Activated effector memory CD4-positive, alpha-beta T cell treated with anti-CD3 and anti-CD28 coated beads, Interleukin-2, amount 50 U/mL, for 16 hours (primary cell): ENCODE results near the gene CABP2.

Experiments
- DNase-seq: peaks from one replicate; pipeline ENCODE4 v3.0.0-alpha.2; 2020

CABP2 gene

DNA sequence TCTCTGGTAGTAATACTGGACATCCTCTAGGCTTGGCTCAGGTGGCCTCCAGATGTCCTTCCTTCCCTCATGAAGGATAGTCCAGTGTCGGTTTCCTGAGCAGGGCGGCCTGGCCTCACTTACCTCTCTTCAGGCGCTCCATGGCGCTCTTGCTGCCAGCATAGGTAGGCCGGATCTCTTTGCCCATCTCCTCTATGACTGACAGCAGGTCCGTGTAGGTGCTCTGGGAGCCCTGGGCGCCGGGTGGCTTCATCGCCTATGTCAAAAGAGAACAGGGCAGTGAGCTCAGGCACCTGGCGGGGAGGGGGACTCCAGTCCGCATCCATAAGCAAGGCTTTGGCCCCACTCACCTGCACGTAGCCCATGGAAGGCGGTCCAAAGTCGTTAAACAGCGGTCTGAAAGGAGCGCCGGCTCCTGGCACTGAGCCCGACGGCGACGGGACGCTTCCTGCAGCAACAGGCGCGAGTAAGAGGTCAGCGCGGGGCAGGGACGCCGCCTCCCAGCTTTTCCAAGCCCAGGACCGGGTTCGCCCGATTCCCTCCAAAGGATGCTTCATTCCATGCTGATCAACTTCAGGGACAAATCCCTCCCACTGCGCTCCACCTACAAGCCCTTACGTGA, 15.9 kb downstream of the CABP2 start:
- no peak for DNase-seq

DNA sequence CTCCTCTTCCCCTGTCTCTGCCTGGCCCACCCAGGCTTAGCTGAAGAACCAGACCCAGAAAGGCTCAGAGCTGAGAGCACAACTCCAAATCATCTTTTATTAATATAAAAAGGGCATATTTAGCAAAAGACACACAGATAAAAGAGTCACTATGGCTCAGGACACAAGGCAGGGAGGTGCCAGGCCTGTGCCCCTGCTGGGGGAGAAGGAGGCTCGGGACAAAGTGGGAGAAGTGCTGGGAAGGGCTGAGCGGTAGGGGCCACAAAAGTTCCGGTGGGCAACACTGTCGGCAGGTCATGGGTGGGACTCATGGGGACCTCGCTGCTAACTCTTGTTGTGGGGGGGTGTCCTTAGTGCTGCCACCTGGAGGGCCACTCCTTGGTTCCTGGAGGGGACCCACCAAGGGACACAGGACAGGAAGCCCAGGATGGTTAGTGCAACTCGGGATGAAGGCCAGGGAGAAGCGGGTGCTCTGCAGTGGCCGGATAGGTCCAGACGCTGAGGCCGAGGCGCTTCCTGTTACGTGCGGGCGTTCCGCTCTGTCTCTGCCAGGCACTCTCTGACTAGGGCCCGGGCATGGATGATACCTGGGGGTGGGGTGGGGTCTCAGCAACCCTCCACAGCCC, 16.7 kb downstream of the CABP2 start:
- DNase-seq = no peak

DNA sequence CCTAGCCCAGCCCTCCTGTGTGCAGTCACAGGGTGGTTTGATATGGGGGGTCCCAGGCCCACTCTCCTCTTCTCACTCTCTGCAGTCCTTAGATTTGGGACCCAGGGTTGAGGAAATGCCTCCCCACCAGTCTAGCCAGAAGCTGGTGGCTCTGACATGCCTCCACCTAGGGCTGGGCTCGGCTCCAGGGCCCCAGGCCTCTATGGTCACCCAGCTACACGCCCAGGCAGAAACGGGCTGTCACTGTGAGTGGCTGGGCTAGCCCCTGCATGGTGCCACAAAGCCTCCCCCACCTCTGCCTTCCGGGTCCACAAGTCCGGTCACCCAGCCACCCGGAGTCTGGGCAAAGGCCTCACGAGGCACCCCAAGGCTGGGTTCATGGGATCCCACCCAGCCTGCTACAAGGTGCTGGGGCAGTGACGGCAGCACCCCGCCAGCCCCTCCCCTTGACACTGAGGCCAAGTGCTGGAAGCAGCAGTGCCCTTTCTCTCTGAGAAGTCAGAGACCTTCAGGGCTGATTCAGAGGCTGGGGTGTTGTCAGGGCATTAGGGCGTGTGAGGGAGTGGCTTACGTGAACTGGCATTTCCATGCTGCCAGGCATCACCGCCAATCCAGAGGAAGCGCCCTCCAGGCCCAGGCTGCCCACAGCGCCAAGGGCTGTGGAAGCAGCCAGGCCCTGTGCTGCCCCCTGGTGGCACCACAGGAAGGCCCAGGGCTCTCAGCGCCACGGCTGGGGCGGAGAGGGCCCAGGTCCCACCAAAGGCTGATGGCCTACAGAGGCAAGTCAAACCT, 17.4 kb downstream of the CABP2 start:
- DNase-seq = peak; percentile 97

DNA sequence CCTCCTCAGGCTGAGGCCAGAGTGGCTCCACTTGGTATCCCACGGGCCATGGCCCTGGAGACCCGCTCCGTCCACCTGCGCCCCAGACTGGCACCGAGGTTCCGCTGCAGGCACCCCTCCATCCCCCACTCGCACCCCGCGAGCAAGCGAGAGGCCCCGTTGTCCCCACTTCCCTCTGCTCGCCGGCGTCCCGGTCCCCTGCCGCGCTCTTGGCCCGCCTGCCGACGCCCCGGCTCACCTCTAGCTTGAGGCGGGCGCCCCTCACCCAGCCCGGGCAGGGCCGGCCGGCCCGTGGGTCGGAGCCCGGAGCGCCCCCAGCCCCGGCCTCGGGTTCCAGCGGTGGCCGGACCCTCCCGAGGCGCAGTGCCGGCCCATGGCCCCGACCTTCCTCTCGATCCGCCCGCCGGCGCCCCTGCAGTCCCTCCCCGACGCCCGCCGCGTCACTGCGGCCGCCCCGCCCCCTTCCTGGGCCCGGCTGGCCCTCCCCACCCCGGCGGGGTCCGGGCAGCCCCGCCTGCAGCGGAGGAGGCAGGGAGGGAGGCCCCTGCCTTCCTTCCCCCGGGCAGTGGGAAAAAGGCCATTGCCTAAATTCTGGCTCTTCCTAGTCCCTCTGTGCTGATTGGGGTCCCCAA, 18.2 kb downstream of the CABP2 start, which contains the start of gene PITPNM1:
Gene PITPNM1 (minus strand): TSS at position 414 of the 632 bp plus-strand sequence. CDS start 1,183 bp downstream, outside the sequence.
- DNase-seq = peak; percentile 91

DNA sequence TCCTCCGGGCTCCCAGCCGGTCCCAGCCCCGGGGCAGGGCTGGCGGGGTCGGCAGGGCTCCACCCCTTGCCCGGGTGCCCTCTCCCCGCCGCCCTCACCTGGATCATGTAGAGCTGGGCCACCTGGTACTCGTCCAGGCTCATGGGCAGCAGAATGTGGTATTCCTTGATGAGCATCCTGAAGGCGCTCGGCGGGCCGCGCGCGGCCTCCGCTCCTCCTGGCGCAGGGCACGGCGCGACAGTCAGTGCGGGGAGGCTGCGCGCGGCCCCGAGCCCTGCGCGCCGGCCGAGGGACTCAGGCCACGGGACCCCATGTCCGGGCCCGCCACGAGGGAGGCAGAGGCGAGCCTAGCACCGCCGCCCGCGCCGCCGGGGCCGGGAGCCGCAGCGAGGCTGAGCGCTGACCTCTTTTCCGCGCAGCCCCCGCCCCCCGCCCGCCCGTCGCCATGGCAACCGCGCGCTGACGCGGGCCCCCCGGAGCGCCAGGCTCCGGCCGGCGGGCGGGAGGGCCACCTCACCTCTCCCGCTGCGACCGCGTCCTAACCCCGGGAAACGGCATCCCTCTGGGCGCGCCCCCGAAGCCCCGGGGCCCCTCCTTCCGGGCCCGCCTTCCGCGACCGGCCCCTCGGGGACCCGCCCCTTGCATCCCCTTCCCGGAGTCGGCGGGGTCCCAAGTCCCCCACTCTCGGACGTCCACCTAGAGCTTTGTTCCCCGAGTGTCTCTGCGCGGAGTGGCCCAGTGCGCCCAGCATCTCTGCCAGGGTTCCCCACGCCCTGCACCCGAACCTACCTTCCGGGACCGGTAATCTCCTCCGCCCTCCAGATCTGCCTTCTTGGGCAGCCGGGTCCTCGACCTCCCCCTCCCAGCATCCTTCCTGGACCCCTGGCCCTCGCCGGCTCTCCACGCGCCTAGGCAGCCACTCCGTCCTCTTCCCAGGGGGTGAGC, 19.0 kb downstream of the CABP2 start:
- peak; percentile 80 for DNase-seq

DNA sequence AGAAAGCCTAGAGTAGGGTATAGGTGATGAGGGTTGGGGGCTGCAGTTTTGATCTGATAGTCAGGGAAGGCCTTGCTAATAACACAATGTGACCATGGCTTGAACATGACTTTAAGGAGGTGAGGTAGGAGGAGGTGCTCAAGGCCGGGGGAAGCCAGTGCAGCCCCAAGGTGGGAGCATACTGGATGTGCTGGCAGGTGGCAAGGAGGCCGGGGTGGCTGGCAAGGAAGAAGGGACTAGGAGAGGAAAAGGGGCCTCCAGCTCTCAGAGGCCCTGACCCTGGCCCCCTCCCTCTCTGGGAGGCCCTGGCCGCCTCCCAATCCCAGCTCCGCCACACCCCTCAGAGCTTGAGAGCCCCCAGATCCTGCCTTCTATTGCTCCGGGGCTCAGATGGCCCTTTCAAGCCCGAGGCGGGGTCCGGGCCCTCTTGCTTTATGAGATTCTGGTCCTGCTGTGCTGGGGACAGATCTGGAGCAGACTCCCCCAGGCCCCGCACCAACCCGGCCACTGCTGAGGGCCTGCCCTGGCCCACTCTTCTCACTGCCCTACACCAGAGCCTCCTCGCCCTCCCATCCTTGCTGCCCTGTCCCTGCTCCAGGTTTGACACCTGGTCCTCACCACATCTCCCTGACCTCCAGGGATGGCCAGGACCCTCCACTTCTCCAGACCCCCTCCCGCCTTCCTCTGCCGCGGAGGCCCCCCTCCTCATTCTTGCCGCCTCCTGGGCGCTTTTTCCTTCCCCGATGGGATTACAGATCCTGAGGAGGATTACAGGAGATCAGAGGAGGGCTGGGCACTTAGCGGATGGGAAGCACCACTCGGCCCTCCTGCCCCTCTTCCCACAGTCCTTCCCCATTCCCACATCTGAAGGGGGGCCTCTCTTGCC, 19.9 kb downstream of the CABP2 start:
- no peak for DNase-seq

DNA sequence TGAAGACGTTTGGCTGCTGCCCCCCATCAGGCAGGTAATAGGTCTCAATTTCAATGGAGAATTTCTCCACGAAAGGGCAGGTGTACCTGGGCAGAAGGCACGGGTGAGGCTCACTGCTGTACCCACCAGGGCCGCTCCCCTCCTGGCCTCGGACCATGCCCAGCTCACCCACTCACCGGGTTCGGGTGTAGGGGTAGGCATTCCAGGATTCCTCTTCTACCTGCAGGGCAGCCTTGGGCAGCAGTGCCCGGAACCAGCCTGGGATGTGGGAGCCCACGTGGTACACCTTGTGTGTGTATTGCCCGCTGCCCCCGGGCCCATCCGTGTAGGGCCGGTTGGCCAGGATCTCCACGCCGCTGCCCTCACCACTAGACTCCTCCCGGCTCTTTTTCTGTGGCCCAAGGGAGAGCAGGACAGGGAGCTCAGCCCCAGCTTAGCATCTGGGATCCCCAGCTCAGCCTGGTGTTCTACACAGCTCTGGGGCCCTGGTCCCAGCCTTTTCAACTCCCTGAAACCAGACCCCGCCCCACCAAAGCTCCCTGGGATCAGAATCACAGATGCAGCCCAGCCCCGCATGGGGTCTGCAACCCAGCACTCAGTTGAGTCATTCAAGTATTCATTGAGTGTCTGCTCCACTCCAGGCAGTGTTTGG, 20.8 kb downstream of the CABP2 start:
- DNase-seq = no peak

DNA sequence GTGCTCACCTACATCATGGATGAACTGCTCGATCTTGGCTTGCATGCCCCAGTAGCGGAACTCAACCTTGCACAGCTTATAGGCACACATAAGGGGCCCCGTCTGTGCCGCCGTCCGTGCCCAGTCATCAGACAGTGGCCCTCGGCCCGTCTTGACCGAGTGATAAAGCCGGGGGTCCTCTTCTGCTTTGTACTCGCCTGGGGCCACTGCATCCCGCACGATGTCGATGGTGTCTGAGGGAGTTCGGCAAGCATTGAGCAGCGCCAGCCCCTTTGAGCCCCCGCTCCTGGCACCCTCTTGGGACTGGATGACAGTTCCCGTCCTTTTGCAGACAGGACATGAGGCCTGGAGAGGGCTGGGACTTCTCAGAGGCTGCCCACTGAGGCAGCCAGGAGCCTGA, 21.4 kb downstream of the CABP2 start:
- no peak for DNase-seq

DNA sequence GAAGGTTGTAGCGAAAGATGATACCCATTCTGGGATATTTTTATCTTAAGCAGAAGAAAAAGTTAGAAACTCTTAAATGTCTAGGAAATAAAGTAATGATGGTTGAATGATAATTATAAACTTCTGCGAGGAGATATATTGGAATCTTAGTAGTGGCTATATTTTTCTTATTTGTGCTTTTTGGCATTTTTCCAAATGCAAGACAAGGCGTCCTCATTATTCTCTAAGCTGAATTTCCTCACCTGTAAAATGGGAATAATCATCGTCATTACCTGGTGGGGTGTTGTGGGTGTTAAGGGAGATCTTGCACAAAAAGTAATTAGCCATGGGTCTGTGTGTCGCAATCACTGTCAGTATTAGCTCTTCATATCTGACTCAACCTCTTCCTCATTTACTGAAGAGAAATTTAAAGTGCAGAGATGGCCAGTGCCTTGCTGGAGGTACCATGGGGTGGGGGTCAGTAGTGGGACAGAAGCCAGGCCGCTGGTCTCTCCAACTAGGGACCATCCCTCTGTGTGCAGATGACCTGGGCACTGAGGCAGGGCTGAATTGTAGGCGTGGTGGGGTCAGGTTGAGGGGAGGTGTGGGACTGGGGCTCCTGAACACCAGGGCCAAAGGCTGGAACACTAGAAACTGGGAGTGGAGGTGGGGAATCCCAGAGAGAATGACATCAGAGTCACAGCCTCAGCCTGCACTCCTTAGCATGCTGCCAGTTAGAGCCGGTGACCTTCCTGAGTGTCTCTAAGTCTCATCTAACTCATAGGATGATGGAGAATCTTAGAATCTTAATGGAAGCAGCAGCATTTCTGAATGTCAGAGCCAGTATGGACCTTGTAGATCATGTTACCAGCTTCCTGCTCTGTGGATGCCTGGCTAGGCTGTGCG, 22.2 kb downstream of the CABP2 start:
- no peak for DNase-seq

DNA sequence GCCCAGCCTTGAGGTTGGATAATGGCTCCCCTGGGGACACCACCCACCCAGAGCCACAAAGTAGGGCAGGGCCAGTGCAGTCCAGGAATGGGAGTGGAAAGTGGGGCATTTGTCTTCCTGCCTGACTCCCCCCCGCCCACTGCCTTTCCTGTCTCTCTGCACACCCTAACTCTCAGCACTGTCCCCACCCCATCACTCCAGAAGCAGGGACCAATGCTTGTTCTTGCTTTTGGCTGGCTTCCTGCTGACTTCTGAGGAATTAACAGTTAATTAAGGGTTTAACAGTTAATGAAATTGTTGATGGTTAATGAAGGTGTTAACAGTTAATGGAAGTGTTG, 22.8 kb downstream of the CABP2 start:
- no peak for DNase-seq

DNA sequence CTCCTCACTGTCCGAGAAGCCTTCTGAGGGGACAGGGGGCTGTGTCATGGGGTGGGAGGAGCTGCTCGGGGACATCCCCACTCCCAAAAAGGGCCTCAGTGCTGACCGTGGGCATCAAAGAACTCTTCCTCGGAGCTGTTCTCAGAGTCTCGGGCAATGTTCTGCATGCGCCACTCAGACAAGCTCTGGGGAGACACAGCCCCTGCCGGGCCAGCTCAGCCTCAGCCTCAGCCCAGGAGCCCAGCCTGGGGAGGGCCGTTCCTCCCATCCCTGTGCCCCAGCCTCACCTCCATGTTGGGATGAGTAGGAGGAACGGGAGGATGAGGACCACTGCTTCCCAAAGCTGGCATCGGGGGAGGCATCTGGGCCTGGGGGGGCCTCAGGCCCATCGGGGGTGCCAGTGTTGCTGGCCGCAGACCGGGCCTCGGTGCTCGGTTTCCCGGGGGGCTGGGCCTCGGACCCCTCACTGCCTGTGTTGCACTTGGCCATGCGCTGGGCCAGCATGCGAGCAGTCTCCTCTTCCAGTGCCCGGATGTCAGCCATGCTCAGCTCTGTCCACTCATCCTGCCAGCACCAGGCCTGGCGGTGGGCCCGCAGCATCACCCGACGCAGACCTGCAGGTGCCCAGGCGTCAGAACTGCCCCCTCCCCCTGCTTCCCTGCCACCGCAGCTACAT, 23.3 kb downstream of the CABP2 start:
- DNase-seq = peak; percentile 59

DNA sequence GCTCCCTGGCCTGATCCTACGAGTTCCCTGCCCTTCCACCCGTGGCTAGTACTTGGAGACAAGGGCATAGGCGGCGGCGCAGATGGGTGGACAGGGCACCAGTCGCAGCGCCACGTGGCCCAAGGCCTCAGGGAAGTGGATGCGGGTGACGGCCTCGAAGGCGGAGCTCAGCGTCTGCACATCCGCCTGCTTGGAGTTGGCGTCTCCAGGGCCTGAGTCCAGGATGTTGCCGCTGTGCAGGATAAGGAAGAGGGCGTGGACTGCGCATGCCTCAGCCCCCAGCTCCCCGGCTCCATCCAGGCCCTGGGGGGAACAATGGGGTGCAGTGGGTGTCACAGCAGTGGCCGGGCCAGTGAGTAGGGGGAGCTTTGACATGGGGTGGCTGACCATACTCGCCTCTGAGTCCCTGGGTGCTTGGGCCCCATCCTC, 24.7 kb downstream of the CABP2 start:
- peak; percentile 57 for DNase-seq

DNA sequence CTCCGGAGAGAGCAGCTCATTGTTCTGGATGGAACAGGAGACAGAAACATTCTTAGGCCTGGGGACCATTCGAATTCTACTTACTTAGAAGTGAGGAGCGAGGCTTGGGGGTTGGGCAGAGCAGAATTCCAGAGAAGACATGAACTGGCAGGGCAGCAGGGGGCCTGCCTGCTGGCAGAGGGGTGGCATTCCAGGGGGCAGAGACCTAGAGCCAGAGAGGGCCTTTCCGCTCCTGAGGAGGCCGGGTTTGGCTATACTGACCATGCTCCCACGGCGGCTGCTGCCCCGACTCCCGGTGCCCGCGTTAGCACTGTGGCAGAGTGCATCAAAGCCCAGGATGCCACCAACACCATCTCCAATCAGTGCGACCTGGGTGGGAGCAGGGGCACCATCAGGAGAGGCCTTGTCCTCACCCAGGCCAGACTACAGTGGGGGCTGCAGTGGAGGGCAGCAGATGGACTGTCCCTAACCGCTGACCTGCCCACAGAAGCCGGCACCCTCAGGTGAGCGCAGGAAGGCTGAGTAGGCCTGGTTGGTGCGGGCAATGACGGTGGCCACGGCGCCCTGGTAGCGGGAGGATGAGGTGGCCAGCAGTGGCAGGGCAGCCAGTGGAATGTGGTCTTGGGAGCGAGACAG, 25.5 kb downstream of the CABP2 start:
- peak; percentile 54 for DNase-seq

DNA sequence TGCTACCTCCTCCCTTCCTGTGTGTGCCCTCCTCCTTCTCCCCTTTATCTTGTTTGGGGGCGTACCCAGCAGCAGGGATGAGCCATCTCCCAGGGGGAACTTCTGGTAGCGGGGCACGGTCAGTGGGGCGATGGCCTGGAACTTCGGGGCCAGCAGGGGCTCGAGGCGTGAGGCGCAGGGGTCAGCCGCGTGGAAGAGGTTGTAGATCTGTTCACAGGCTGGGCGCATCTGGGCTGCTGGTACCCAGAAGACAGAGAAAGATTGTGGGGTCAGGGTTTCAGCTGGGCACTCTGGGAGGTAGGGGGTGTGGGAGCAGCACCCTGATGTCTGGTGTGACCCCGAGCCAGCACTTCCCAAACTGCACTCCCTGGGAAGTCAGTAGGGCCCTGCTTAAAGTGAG, 27.1 kb downstream of the CABP2 start:
- peak; percentile 45 for DNase-seq

DNA sequence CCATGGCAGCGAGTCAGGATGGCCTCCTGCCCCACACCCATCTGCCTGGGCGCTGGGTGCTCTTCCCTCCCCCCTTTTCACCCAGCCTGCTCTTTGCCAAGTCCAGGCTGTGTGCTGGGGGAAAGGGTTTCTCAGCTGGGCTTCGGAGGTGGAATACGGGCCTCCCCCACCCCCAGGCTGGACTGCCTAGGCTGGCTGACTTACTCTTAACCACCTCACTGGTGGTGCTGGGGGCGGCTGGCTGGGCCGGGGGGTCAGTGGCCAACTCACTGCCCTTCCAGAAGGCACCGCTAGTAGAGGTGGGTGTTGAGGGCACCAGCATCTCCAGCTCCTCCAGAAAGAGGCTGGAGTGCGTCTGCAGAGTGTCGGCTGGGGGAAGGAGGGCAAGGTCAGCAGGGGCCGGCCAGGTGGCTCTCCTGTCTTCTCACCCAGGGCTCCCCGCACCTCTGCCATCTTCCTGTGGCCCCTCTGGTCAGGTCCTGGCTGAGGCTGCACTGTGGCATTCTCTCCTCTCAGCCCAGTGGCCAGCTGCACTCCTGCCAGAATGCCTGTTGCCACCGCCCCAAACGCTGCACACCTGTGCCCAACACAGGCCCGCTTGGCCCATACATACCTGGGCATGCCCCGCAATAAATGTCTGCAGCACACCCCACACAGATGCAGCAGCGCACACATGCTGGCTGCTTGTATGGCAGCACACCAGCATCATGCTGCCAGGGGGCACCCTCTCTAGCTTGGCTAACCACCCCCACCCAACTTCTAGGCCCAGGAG, 27.8 kb downstream of the CABP2 start:
- DNase-seq = peak; percentile 60

DNA sequence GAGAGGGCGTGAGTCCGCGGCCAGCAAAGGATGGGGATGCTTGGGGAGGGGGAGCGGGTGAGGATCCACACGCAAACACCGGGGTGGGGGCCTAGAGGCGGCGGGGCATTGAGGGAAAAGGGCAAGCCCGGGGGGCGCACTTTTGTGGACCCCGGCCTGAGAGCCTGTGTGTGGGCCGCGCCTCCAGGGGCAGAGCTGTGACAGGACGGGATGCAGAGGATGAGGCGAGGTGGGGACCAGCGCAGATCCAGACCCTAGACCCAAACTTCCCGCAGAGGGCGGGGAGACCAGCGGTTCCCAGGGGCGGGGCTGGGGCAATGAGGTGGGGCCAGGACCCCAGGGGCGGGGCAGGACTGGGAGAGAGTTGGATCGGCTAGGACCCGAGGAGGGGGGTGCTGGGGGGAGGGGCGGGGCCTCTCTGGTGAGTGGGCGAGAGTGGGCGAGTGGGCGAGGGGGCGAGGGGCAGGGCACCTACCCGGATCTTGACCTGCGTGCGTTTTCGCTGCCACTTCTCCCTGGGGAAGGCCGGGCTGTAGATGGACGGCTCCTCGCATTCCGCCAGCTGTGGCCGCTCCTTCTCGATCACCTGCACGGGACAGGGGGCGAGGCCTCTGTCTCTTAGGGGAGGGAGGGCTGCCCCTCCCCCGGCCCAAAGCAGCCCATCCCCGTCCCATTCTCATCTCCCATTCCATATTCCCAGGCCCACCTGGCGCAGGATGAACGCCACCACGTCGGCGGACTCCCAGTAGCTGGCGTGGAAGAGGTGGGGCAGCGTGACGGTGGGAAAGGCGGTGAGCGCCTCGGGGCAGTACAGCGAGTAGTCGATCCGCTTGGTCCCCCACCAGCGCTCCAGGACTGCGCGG, 28.6 kb downstream of the CABP2 start:
- peak; percentile 62 for DNase-seq
